GM21447 (cell line): ENCODE results near the gene B3GAT3.
"Not testable (repeated sequence)": the region's sequence is repeated elsewhere in the genome, so short reads cannot be mapped to it uniquely, and the experiment has no call there.

Experiments
- ATAC-seq: cut with Tn5 transposase; IDR thresholded peaks from one replicate; pipeline ENCODE4 v1.9.1; 2021; ENCODE audit not compliant: unreplicated experiment

Gene B3GAT3

DNA sequence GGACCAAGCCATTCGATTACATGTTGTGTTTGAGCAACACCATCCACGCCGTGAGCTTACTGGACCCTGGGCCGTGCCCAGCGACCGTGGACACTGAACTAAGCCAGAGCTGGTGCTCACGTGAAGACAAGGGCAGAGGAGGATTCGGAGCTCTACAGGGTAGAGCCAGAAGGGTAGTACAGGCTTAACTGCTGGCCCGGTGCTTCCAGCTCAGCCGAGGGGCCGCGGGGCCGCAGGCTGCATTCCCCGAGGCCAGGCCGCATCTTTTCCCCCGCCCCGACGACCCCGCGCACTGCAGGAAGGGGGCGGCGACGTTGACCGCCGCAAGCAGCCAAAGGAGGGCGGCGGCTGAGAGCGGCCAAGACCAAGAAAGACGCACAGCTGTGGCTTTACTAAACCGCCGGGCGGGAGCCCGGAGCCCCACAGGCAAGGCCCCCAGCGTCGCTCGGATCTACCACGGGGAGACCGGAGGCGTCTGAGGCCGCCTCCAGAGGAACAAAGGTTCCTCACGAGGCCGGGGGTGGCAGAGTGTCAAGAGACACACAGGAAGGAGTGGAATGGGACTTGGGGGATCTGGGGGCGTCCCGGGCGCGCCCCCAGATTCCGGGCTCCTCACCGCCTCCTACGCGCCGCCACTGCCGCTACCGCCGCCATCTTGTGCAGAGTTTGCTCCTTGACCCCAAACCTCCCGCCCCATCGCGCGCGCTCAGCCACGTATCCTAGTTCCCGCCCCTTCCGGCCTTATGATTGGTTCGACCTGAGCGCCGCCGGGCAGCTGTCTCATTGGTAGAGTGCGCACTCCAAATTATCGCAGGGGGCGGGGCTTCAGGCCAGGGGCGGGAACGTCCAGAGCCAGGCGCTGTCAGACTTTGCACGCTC lies 24.4 kb upstream of the B3GAT3 start, which contains the start of gene GANAB:
TSS of gene GANAB (minus strand) at position 668 of the 879 bp plus-strand sequence. CDS start at position 654, 14 bp downstream.
- peak; percentile 88 for ATAC-seq

DNA sequence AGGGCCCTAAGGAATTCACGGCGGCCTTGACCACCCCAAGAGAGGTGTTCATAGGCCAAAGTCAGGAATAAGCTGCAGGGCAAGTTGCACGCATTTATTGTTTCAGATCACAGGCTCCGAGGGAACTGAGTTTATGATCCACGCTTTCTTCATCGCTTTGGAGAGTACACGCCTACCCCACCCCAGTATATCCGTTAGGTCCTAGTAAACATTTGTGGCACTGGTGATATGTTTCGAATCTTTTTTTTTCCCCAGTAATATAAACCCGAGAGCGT lies 23.8 kb upstream of the B3GAT3 start:
- ATAC-seq: no peak

DNA sequence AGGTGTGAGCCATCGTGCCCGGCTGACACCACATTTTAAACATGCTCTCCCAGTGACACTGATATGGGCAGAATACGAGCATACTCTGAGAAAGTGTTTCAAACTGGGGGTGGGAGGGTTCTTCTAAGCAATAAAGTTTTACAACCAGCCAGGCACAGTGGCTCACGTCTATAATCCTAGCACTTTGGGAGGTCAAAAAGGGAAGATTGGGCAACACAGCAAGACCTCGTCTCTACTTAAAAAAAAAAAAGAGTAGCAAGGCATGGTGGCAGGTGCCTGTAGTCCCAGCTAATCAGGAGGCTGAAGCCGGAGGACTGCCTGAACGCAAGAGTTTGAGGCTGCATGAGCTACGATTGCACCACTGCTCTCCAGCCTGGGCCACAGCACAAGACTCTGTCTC lies 22.4 kb upstream of the B3GAT3 start:
- ATAC-seq: no peak

DNA sequence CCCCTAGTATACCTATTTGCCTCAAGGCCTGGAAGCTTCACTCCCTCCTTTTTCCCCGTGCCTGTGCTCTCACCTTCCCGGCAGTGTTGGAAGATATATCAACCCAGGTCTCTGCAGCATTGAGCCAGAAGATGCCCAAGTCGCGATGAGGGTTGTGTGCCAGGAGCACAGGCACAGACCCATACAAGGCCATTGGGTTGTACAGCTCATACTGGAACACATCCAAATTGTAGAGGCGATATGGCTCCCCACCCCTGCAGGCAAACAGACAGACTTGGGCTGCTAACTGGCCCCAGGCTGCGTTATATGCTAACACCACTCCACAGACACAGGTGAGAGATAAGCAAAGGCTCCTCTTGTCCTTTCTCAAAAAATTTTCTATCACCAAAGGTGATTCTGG lies 10.7 kb upstream of the B3GAT3 start:
- no peak for ATAC-seq

DNA sequence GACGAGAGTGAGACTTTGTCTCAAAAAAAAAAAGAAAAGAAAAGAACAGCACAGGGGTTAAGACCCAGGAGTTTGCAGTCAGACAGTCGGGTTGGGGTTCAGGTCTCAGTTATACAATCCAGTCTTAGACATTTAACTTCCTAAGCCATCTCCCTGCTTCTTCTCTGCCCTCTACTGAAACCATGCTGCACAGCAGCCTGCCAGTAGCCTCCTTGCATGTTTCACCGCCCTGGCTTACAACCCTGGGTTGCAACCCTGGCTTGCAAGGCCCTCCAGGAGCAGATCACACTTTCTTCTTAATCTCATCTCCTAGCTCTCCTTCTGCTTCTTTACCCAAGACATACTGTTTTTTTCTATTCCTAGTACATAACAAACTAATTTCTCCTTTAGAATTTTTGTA lies 5.9 kb upstream of the B3GAT3 start:
- ATAC-seq: no peak

DNA sequence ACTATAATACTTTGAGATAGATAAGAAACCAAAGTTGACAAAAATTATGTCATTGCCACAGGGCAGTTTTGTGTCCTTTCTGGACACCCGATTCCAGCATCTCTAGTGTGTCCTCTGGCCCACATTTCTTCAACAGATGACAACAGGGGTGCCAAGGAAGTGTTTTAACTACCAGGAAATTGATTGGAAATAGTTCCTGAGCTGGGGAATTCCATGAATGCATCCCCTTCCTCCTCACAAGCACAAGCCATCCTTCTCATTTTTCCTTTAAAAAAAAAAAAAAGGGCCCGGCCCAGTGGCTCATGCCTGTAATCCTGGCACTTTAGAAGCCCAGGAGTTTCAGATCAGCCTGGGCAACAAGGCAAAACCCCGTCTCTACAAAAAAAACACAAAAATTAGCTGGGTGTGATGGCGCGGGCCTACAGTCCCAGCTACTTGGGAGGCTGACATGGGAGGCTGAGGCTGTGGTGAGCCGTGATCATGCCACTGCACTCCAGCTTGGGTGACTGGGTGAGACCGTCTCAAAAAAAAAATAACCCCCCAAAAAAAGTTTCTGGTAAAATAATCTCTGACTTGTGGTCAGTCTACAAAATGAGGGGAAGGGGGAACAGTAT lies 797 bp upstream of the B3GAT3 start:
- ATAC-seq: no peak

DNA sequence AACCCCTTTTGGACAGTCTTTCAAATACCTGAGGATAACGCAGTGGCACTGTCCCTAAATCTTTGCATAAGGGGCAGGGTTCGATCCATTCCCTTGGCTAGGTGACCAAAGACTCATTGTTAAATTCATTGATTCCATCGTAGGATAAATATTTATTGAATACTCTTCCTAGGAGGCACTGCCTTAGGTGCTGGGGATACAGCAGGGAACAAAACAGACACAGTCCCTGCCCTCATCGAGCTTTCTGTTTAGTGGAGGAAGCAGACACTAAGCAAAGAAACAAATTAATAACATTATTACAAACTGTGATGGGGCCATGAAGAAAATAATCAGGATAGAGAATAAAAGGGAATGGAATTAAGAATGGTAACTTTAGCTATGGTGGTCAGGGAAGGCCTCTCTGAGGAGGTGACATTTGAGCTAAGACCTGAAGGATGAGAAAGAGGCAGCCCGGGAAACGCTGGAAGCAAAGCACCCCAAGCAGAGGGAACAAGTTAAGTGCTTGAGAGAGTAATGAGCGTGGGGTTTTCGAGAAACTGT lies 689 bp downstream of the B3GAT3 start:
- no peak for ATAC-seq

DNA sequence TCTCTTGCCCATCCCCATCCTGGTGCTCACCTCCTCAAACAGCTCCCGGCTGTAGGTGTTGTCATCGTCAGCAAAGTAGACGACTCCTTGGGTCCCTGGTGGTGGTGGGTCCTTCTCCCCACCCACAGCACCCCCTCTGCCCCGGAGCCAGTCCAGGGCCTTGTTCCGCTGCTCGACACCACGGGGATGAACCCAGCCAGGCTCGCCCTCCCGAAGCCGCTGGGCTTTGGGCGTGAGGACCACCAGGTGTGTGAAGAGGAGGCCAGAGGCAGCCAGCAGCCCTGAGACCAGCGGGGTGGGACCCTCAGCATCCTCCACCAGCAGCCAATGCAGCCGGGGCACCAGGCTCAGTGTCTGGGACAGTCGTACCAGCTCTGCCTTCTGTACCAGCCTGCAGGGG lies 4.8 kb downstream of the B3GAT3 start:
- not testable (repeated sequence) for ATAC-seq

DNA sequence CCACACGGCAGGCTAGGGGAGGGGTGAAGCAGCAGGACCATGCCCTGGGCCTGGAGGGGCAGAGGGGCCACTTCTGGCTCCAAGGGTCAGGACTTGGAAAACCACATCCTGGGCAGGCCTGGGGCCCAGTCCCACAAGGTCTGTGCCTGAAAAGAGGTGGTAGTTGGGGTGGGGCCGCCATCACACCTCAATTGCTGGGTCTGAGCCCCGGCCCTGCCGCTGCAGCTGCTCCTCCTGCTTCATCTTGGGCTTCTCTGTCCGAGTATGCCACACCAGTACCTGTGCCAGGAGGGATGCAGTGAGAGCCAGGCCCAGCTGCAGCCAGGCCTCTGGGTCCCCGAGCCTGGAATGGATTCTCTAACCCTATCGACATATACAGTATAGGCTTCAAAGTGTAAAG lies 6.3 kb downstream of the B3GAT3 start:
- no peak for ATAC-seq

DNA sequence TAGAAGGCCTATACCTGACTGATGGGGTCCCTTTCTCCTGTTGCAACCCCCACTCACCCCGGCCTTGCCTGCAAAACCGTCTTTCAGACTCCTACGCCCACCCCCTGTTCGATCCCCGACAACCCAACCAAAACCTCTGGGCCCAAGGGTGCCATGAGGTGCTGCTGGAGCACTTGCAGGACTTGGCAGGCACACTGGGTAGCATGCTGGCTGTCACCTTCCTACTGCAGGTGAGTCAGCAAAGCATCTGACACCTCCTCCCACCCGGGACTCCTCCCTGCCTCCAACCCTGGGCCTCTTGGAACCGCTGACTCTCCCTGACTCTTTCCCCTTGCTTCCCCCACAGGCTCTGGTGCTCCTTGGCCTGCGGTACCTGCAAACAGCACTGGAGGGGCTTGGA lies 7.5 kb downstream of the B3GAT3 start:
- ATAC-seq: no peak

DNA sequence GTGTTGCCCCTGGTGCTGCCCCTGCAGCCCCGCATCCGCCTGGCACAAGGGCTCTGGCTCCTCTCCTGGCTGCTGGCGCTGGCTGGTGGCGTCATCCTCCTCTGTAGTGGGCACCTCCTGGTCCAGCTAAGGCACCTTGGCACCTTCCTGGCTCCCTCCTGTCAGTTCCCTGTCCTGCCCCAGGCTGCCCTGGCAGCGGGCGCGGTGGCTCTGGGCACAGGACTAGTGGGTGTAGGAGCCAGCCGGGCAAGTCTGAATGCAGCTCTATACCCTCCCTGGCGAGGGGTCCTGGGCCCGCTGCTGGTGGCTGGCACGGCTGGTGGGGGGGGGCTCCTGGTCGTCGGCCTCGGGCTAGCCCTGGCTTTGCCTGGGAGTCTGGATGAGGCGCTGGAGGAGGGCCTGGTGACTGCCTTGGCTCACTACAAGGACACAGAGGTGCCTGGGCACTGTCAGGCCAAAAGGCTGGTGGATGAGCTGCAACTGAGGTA lies 8.5 kb downstream of the B3GAT3 start:
- ATAC-seq: no peak

DNA sequence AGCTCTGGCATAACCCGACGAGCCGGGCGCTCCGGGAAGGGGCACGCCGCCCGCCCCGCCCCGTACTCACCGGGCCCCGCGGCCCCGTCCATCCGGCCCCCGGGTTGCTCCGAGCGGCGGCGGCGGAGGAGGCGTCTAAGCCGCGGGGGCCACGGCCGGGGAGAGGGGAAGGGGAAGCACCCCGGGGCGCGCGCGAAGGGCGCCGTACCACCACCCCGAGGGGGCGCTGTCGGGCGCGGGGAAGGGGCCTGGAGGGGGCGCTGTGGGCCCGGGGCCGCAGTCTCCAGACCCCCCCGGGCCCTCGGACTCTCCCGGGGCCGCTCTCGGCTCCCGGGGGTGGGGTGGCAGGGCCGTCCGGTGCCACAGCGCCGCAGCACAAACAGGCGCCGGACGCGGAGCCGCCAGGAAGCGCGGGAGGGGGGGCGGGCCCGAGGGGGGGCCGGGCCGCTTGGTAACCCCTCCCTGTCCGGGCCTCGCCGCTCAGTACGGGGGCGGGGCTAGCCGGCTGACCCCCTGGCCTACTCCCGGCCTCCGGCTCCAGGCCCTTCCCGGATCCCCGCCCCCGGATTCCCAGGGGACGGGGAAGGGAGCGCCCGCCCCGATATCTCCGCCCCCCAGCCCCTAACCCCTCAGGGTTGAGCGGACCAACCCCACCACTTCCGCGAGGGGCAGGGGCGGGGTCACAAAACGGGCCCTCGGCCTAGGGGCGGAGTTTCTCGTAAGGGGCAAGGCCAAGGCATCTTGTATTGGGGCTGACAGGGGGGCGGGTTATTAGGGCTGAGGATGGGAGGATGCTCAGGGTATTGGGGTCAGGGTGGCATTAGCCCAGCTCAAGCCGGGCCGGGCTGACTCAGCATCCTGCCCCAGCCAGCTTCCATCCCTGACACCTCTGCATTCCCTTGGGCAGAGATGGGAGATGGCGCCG lies 9.2 kb downstream of the B3GAT3 start, which contains the start of the genes EML3 and ROM1:
TSS of gene EML3 (minus strand) at position 410 of the 925 bp plus-strand sequence. CDS start at position 92, 318 bp downstream.
TSS of gene ROM1 (plus strand) at position 892 of the 925 bp plus-strand sequence. CDS start at position 917, 25 bp downstream.
- ATAC-seq: peak; percentile 74

DNA sequence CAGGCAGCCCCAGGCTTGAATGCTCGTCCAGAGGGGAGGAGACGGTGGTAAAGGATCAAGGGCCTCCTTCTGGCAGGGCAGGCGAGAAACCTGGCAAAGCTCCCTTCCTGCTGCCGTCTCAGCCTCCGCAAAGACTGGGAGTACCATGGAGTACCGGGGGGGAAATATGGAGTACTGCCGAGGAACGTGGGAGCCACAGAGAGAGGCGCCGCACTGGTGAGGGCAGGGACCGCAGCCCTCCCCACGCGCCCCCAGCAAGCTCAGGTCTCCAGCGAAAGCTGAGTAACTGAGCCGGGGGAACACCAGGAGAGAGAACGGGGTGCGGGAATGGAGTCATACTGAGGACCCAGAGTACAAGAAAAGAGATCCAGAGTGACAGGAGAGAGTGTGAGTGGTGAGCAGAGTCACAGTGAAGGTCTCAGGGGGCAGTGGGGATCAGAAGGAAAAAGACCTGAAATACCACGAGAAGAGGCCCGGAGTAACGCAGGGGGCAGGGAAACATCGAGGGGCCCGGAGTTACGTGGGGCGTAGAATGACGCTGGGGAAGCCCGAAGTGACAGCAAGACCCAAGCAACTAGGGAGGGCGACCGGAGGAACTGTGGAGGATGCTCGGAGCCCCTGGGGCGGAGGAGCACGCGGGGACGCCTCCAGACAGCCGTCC lies 10.0 kb downstream of the B3GAT3 start:
- peak; percentile 14 for ATAC-seq

DNA sequence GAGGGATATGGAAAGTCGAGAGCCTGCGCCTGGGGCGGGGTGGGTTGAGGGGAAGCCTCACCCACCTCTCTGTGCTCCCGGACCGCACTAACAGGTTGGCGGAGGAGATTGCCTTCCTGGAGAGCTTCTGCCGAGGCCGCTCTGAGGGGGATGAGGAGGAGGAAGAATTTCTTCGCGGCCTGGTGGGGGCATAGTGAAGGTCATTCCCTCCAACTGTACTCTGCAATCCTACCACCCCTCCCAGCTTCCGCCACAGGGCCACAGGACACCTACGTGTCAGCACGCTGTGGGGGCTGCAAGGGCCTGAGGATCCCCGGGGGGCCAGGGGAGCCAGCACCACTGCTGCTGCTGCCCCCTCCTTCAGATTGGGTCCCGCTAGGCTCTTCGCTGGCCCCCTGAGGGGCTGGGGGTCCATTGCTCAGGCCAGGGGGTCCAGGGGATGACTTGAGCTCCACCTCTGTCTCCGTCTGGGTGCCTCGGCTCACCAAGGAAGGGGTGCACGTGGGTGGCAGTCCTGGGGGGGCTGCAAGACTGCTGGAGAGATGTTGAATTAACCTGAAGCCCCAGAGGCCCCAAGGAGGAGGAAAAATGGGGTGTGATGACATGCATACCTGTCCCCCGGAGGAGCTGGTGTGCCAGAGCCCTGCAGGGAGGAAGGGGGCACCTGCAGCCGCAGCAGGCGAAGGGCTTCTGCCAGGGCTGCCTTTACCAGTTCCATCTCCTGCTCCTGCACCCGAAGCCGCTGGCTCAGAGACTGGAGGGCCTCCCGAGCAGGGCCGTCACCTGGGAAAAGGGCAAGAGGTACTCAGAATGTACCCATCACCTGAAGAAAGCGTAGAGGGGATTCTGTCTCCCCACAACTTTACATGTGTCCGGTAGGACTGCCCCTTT lies 10.7 kb downstream of the B3GAT3 start:
- no peak for ATAC-seq

DNA sequence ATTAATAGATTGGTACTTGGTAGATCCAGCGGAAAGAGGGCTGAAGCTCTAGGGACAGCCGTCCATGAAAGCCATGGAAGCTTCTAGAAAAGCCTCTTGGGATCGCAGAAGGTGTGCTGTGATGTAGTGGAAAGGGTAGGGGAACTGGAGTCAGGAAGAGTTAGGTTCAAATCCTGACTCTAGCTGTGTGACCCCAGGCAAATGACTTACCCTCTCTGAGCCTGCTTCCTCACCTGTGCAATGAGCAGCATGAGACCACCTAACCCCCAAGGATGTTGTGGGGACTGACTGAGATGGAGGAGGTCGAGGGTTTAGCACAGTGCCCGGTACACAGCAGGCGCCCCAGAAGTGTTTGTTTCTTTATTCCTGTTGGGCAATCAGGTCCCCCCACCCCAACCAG lies 11.4 kb downstream of the B3GAT3 start:
- no peak for ATAC-seq

DNA sequence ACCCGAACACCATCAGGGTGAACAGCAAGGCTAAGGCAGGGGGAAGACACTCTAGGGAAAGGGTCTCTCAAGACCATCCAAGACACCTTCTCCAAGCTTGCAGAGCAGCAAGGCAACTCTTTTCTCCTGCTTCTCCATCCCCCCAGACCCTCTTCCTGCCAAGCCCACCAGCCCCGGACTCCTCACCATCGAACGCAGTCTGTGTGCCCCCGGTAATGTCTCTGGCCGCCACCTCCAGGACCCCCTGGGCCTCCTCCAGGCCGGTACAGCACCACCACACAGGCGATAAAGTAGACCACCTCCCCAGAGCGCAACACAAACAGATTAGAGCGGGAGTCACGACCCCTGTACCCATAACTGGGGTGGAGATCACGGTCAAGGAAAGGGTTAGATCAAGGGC lies 13.0 kb downstream of the B3GAT3 start:
- no peak for ATAC-seq

DNA sequence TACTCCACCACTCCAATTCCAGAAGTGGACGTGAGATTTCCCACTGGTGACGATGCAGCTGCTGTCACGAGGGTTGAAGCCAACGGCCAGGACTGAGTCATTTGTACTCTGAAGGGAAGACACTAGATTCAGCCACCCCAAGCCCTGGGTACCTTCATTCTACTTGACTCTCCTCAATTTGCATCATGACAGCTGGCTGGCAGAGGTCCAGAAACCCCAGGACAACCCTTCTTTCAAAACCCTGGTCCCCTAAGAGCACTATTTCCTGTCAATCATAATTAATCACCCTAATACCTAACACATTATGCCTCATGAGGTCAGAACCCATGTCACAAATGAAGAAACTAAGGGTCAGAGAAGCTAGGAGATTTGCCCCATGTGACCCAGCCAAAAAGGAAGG lies 14.1 kb downstream of the B3GAT3 start:
- no peak for ATAC-seq

DNA sequence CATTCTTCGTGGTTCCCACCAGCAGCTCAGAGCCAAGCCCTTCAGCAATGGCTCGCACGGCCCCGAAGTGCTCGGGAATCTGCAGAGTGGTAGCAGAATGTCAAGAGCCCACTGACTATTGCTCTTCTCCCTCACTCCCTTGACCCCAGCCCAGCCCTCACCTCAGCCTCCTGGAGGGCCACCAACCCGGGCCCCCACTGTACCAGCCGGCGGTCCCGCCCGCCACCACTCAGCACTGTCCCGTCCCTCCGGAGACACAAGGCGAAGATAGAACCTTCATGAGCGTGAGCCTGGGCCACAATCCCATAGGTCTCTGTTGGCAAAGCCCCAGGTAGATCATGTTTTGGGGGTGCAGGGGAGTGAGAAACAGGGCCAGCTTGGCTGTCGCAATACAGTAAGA lies 15.9 kb downstream of the B3GAT3 start:
- no peak for ATAC-seq

DNA sequence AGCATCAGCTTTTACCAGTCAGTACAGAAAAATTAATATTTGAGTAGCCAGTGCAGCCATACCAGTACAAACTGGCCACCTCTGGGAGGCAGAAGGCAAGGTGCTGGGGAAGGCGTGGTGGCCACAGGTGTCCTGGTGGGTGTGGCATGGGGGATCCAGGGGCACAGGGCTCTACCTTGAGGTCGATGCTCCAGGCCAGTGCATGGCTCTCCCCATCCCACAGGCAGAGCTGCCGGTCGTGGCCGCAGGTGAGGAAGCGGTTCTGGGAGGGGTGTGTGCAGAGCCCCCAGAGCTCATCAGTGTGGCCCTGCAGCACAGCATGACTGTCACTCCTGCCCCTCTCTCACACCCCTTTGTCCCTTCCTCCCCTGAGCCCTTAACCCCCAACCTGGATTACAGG lies 16.3 kb downstream of the B3GAT3 start:
- no peak for ATAC-seq
